SK-N-MC (cell line): ENCODE measurements around the gene LTO1.

Experiments used
- DNase-seq: peaks from one replicate; pipeline ENCODE4 v3.0.0-alpha.2; 2011; ENCODE audit warnings: low read depth, low spot score
- H3K27ac ChIP-seq: fragments of 200-600 bp; sonication (generic); 2 replicates; pipeline ENCODE4 v1.5.1; 2016; ENCODE audit warnings: mixed run types
- H3K36me3 ChIP-seq: fragments of 200-600 bp; sonication (generic); 2 replicates; pipeline ENCODE4 v1.6.1; 2017; ENCODE audit warnings: antibody characterized with exemption, low read length, mixed read lengths; ENCODE audit not compliant: insufficient read depth
- H3K4me3 ChIP-seq: fragments of 200-600 bp; sonication (generic); 2 replicates; pipeline ENCODE4 v1.5.1; 2016
- H3K9ac ChIP-seq: fragments of 200-600 bp; sonication (generic); 2 replicates; pipeline ENCODE4 v1.8.0; 2017; ENCODE audit warnings: mixed run types, mixed read lengths; ENCODE audit not compliant: insufficient read length
- H3K9me3 ChIP-seq: fragments of 200-600 bp; sonication (generic); 2 replicates; pipeline ENCODE4 v1.6.1; 2017; ENCODE audit warnings: low read depth, mild to moderate bottlenecking, antibody characterized with exemption, low read length, moderate library complexity, mixed read lengths
- EZH2 ChIP-seq: fragments of 200-600 bp; sonication (generic); IDR thresholded peaks from one replicate; pipeline ENCODE4 v1.6.1; 2017; ENCODE audit warnings: antibody characterized with exemption
- FOXP2 ChIP-seq: optimal IDR thresholded peaks from 2 replicates; pipeline ENCODE3; 2011; ENCODE audit warnings: mild to moderate bottlenecking, moderate library complexity; ENCODE audit not compliant: insufficient read depth; ENCODE audit errors: extremely low read length, control extremely low read depth
- POLR2AphosphoS5 ChIP-seq: IDR thresholded peaks from 2 replicates; pipeline ENCODE4 v1.6.1; 2012; ENCODE audit warnings: mild to moderate bottlenecking, low read depth, low read length, borderline replicate concordance

The LTO1 gene

DNA sequence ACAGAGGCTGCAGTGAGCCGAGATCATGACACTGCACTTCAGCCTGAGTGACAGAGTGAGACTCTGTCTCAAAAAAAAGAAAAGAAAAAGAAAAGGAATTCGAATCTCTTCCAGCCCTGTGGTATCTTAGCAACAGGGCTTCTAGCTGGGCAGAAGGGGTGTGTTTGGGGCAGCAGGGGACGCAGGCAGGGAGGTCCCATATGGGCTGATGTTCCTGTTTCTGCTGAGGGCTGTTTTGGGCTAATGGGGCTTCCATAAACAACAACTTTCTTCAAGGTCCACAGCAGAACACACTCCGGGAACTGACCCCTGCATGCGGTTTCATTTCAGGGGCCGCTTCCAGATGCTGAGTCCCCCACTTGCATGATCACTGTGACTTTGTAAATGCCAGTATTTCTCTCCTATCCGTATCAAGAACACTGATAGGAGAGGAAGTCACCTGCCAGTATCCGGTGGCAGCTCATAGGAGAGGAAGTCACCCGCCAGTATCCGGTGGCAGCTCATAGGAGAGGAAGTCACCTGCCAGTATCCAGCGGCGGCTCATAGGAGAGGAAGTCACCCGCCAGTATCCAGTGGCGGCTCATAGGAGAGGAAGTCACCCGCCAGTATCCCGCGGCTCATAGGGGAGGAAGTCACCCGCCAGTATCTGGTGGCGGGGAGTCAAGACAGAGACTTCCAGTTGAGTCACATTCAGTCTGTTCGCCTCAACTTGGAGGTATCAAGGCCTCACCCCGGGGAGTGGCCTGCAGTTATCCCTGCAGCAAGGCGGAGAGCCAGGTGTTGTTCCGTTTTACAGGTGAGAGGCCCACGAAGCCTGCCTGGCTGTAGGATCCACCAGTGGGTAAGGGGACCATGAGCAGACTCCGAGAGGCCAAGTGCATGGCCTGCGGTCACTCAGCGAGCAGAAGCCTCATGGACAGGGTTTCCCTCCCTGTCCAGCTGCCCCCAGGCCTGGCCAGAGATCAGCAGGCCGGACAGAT is 37.0 kb upstream of the LTO1 start:
- no peak overlapping the region for H3K9ac ChIP-seq
- H3K9me3 ChIP-seq = no peaks in the 10 kb centered on the region
- DNase-seq = no peak
- H3K36me3 ChIP-seq = no peaks in the 10 kb centered on the region
- TF ChIP-seq FOXP2 (no peak), EZH2 (no peak), POLR2AphosphoS5 (no peak)
- no peak overlapping the region for H3K27ac ChIP-seq
- no peak overlapping the region for H3K4me3 ChIP-seq

DNA sequence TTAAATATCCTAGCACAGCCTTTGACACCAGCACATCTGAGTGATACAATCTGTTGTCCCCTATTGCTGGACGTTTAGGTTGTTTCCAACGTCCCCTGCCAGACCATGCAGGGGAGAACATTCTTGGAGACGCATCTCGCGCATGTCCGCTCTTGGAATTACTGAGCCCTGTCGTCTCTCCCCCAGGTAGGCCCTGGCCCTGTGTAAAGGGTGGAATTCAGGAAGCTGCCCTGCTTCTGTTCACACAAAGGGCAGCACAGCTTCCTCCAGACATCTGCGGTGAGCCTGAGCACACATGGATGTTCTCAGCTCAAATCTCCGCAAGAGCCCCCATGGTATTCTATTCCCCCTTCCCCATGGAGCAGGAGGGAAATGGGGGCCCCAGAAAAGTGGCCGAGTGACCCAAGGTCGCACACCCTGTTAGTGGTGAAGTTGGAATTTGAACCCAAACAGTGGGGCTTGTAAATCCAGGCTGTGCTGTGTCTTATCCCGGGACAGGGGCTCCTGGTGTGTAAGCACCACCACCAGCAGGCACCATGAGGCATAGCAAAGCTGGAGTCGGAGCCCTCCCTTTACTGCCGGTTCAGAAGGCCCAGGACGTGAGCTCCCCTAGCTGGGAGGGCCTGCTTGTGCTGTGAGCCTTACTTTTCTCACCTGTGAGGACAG is 33.7 kb upstream of the LTO1 start:
- no peaks in the 10 kb centered on the region for H3K9me3 ChIP-seq
- TF ChIP-seq FOXP2 (no peak), POLR2AphosphoS5 (no peak), EZH2 (no peak)
- DNase-seq = no peak
- H3K4me3 ChIP-seq = no peak overlapping the region
- no peak overlapping the region for H3K27ac ChIP-seq
- no peak overlapping the region for H3K9ac ChIP-seq
- no peaks in the 10 kb centered on the region for H3K36me3 ChIP-seq

DNA sequence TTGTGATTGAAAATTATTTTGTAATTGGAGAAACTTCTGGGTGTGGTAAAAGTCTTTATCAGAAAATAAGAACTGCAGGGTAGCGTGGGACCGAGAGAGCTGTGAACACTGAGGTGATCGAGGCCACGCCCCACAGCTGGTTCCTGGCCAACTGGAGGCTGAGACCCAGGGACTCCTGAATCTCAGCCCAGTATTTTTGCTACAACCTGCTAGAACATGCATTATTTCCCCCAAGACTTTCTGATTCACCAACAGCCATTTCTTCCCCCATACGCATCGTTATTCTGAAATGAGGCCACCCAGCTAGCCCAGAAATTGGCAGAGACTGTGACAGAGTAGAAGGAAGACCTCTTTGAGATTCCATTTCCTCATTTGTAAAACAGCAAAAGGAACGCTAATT is 32.0 kb upstream of the LTO1 start:
- no peaks in the 10 kb centered on the region for H3K36me3 ChIP-seq
- TF ChIP-seq FOXP2 (no peak), EZH2 (no peak), POLR2AphosphoS5 (no peak)
- no peak overlapping the region for H3K9ac ChIP-seq
- DNase-seq = no peak
- no peak overlapping the region for H3K27ac ChIP-seq
- H3K4me3 ChIP-seq = peak overlapping the region; percentile 8; the same call in 1 of the 2 replicates
- no peaks in the 10 kb centered on the region for H3K9me3 ChIP-seq

DNA sequence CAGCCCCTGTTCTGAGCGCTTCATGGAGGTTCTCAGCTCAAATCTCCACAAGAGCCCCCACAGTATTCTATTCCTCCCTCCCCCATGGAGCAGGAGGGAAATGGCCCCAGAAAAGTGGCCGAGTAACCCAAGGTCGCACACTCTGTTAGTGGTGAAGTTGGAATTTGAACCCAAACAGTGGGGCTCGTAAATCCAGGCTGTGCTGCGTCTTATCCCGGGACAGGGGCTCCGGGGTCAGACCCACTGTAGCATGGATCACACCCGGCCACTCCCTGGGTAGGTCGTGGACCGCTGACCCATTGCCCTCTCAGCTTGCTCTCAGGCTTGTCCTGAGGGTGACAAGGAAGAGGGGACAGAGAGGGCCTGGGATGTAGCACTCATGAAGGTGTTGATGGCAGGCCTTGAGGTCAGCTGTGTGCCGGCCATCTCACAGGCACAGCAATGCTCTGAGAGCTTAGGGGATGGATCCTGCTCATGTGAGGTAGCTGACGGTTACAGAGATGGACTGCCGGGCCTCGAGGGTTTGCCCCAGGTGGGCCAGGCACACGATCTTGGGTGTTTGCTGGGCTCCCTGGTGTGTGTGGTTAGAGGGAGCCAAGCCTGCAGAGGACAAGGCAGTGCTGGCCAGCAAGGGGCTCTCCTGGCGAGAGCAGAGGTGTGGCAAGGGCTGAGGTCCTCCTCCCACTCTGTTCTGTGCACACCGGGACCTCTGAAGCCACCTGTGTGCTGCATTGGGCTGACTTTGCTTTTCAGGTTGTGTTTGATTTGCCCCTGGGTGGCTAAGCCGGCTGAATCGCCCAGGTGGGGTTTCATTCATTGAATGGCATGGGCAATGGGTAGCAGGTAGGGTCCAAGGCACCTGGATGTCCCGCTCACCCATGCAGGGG is 31.0 kb upstream of the LTO1 start:
- TF ChIP-seq FOXP2 (no peak), POLR2AphosphoS5 (no peak), EZH2 (no peak)
- Histone ChIP-seq H3K27ac (no peak overlapping the region), H3K36me3 (no peaks in the 10 kb centered on the region), H3K4me3 (no peak overlapping the region; the same call in 1 of the 2 replicates), H3K9me3 (no peaks in the 10 kb centered on the region), H3K9ac (no peak overlapping the region)
- DNase-seq = no peak

DNA sequence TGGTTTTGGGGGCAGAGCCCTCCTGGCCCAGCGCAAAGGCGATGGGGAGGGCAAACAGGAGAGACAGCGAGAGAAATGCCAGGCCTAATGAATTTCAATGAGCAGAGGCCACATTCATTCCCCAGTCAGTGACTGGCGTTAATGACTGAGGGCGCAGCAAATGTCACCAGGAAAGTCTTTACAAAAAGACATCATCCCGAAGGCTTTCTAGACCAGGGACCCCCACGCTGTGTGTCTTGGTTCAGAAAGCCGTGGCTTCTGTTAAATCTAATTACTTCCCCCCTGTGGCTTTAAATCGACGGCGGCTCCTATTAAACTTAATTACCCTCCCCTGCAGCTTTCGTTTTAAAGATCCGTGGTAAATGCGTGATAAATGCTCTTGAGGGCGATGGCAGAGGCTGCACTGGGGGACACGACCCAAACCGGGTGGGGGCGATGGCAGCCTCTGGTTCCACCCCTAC is 30.2 kb upstream of the LTO1 start:
- no peak for TF ChIP-seq POLR2AphosphoS5
- no peaks in the 10 kb centered on the region for H3K9me3 ChIP-seq
- no peak overlapping the region for H3K27ac ChIP-seq
- H3K36me3 ChIP-seq = no peaks in the 10 kb centered on the region
- DNase-seq = peak; percentile 45
- peak overlapping the region; percentile 88 for H3K4me3 ChIP-seq
- H3K9ac ChIP-seq = no peak overlapping the region

DNA sequence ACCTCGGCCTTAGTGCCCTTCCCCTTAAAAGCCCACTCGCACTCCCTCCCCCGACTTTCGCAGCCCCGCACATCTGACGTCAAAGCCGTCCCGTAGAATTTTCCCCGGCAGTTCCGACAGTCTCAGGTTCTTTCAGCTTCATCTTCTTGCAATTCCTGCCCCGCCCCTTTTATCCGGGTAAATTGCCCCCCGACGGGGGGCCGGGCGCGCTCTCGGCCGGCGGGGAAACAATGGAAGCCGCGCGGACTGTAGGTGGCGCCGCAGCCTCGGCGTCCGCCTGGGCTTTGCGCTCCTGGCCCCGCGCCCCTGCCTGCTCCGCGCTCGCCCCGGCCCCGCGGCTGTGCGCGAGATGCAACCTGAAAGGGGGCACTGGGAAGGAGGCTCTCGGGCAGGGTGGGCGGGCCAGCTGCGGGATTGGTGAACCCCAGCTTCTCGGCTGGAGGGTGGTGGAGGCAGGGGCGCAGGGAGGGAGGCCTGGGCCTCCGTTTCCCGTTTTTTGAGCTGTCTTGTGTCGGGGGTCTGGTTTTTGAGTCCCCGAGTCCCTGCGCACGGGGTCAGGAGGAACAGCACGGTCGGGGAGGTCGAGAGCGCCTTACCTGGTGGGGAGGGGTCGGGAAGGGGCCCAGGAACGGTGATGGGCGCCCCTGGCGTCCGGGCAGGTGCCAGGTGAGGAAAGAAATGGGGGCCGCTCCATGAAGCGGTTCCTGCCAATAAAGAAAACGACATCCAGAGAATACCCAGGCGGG is 29.5 kb upstream of the LTO1 start:
- Histone ChIP-seq H3K9ac (peak overlapping the region; percentile 62), H3K4me3 (peak overlapping the region; percentile 88), H3K27ac (no peak overlapping the region), H3K36me3 (no peaks in the 10 kb centered on the region), H3K9me3 (no peaks in the 10 kb centered on the region)
- DNase-seq = no peak
- TF ChIP-seq FOXP2 (no peak), POLR2AphosphoS5 (no peak), EZH2 (no peak)

DNA sequence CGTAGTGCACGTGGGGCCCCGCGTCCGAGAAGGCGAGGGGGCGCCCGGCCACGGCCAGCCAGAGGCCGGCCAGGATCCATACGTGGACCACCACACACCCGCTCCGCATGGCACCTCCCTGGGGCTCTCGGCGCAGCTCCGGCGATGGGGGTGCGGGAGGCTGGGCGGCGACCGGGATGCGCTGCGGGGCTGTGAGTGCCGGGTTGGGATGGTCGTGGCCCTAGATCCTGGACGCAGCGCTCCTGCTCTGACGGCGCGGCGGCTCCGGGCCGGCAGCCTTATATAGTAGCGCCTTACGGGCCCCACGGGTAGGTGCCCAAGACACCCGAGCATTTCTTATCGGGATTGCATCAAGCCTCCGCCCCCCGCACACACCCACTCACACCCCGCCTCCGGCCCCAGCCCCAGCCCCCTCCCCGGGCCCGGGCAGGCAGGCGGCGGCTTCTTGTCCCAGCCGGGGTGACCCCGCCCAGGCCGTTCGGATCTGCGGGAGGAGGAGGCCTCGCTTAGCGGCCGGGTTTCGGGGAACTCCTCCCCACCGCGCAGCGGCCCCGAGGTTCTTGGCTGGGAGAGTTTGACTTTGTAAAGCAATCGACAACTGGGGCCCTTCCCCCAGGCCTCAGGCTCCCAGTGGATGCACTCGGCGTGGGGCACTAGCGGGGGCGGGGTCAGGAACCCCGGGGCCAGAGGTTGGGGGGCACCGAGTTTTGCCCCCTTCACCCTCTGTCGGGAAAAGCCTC is 28.8 kb upstream of the LTO1 start, which contains the start of gene FGF19:
Gene FGF19 (minus strand): TSS at position 255 of the 740 bp plus-strand sequence. CDS start 146 bp downstream, at position 109.
- Histone ChIP-seq H3K4me3 (peak within 1 kb of the TSS; percentile 88), H3K27ac (no peak within 1 kb of the TSS), H3K9ac (peak within 1 kb of the TSS; percentile 62), H3K9me3 (no peaks in the 10 kb centered on the region), H3K36me3 (no peaks in the 10 kb centered on the region)
- DNase-seq = no peak
- TF ChIP-seq EZH2 (no peak), FOXP2 (no peak), POLR2AphosphoS5 (no peak)
